ENCODE results near the gene GPR135. TPM values are rescaled to one million over a fixed set of nuclear protein-coding genes. Genes with fewer than 3 reads are reported as not detected.
A peak's percentile ranks its signal among the peaks of the same experiment; 100 is the strongest.

GPR135 gene
- total RNA-seq, 2 experiments from 2014 or later, result 0.81 to 0.91 TPM

- no peak overlapping the region for H3K27ac Mint-ChIP-seq
- peaks cover 36% of the 10 kb centered on the region for H3K4me1 ChIP-seq (ENCODE audit: insufficient read depth, low read length)
- no peaks in the 10 kb centered on the region for H3K9me3 ChIP-seq (ENCODE audit: control insufficient read depth in 1 of 2, insufficient read depth in 1 of 2, low read length in 2 of 2)
- ChIA-PET CTCF (no interaction called here), POLR2A (no interaction called here)
- ATAC-seq (ENCODE audit: poor library complexity) (no peak), DNase-seq (no peak)
- peak overlapping the region; percentile 48 for H3K4me3 Mint-ChIP-seq
- no peak overlapping the region for H3K4me3 ChIP-seq (ENCODE audit: low read length)
- H3K4me1 Mint-ChIP-seq (ENCODE audit: low read depth), result peaks cover 56% of the 10 kb centered on the region
- no peak for TF ChIP-seq CTCF (IDR thresholded peaks at IDR 0.05)
- H3K36me3 ChIP-seq (ENCODE audit: insufficient read depth, low read length), result no peaks in the 10 kb centered on the region
- H3K27ac ChIP-seq (ENCODE audit: low read depth in 1 of 2, low read length in 2 of 2), result no peak overlapping the region
- H3K36me3 Mint-ChIP-seq (ENCODE audit: low read depth), result peaks cover 33% of the 10 kb centered on the region
- no peaks in the 10 kb centered on the region for H3K27me3 ChIP-seq (ENCODE audit: control insufficient read depth in 1 of 2, insufficient read depth in 2 of 2, low read length in 2 of 2)
- H3K9me3 Mint-ChIP-seq, result no peaks in the 10 kb centered on the region
- no peaks in the 10 kb centered on the region for H3K27me3 Mint-ChIP-seq
- intact Hi-C loops (cut with DNase I, micrococcal nuclease), result loop anchor here (2.0 to 10.0 kb wide), 9 partner anchors 15 to 1493 kb away; partner anchors contain the start of genes DAAM1 (in 2 of the 2), PCNX4 (in 2 of the 2), KIAA0586 (in 1 of the 2) and PPM1A (in 1 of the 2)
These were observed 16.2 kb upstream of the GPR135 start for GRCh38 chr14:59481407-59481806.

- no peak for DNase-seq
- H3K36me3 ChIP-seq (ENCODE audit: insufficient read depth, low read length), result peaks cover 8% of the 10 kb centered on the region
- no peak for TF ChIP-seq CTCF (IDR thresholded peaks at IDR 0.05)
- no peak for ATAC-seq (ENCODE audit: poor library complexity)
- no peak overlapping the region for H3K27ac ChIP-seq (ENCODE audit: low read depth in 1 of 2, low read length in 2 of 2)
- H3K4me1 Mint-ChIP-seq (ENCODE audit: low read depth), result peaks cover 43% of the 10 kb centered on the region
- no peaks in the 10 kb centered on the region for H3K27me3 Mint-ChIP-seq
- H3K4me3 Mint-ChIP-seq, result peak overlapping the region; percentile 14
- H3K27ac Mint-ChIP-seq, result peak overlapping the region; percentile 8
- no peaks in the 10 kb centered on the region for H3K9me3 ChIP-seq (ENCODE audit: control insufficient read depth in 1 of 2, insufficient read depth in 1 of 2, low read length in 2 of 2)
- no peak overlapping the region for H3K4me3 ChIP-seq (ENCODE audit: low read length)
- peaks cover 41% of the 10 kb centered on the region for H3K36me3 Mint-ChIP-seq (ENCODE audit: low read depth)
- ChIA-PET CTCF (no interaction called here), POLR2A (interaction anchor here (1.3 kb wide), 1 partner anchor 485 kb away, joined by 4 read pairs; no protein-coding TSS in a partner anchor)
- peaks cover 27% of the 10 kb centered on the region for H3K4me1 ChIP-seq (ENCODE audit: insufficient read depth, low read length)
- no peaks in the 10 kb centered on the region for H3K9me3 Mint-ChIP-seq
- intact Hi-C loops (cut with DNase I, micrococcal nuclease), result loop anchor here (2.0 to 10.0 kb wide), 9 partner anchors 13 to 1495 kb away; partner anchors contain the start of genes DAAM1 (in 2 of the 2), PCNX4 (in 2 of the 2), KIAA0586 (in 1 of the 2) and PPM1A (in 1 of the 2)
- H3K27me3 ChIP-seq (ENCODE audit: control insufficient read depth in 1 of 2, insufficient read depth in 2 of 2, low read length in 2 of 2), result no peaks in the 10 kb centered on the region
These were observed 15.0 kb upstream of the GPR135 start for GRCh38 chr14:59480166-59480565.

GRCh38 chr14:59478540-59478939 lies 13.4 kb upstream of the GPR135 start:
- H3K27ac Mint-ChIP-seq, result no peak overlapping the region
- no peaks in the 10 kb centered on the region for H3K9me3 Mint-ChIP-seq
- ATAC-seq (ENCODE audit: poor library complexity), result no peak
- peaks cover 21% of the 10 kb centered on the region for H3K36me3 ChIP-seq (ENCODE audit: insufficient read depth, low read length)
- H3K9me3 ChIP-seq (ENCODE audit: control insufficient read depth in 1 of 2, insufficient read depth in 1 of 2, low read length in 2 of 2), result no peaks in the 10 kb centered on the region
- POLR2A ChIA-PET, result no interaction called here
- H3K27ac ChIP-seq (ENCODE audit: low read depth in 1 of 2, low read length in 2 of 2), result no peak overlapping the region
- H3K4me3 ChIP-seq (ENCODE audit: low read length), result no peak overlapping the region
- peaks cover 43% of the 10 kb centered on the region for H3K36me3 Mint-ChIP-seq (ENCODE audit: low read depth)
- H3K4me1 Mint-ChIP-seq (ENCODE audit: low read depth), result peaks cover 37% of the 10 kb centered on the region
- no peaks in the 10 kb centered on the region for H3K27me3 ChIP-seq (ENCODE audit: control insufficient read depth in 1 of 2, insufficient read depth in 2 of 2, low read length in 2 of 2)
- H3K27me3 Mint-ChIP-seq, result no peaks in the 10 kb centered on the region
- intact Hi-C loops (cut with DNase I, micrococcal nuclease), result no loop called here
- no peak for DNase-seq
- no peak for TF ChIP-seq CTCF (IDR thresholded peaks at IDR 0.05)
- no peak overlapping the region for H3K4me3 Mint-ChIP-seq
- H3K4me1 ChIP-seq (ENCODE audit: insufficient read depth, low read length), result peaks cover 21% of the 10 kb centered on the region
- CTCF ChIA-PET, result no interaction called here
